Measurements from ENCODE around the gene MAMDC2. TPM values are rescaled to one million over a fixed set of nuclear protein-coding genes. Genes with fewer than 3 reads are reported as not detected.

Gene MAMDC2
- total RNA-seq, 1 experiment from 2014 or later: 4.6 TPM

- no peak overlapping the region for H3K27ac ChIP-seq (ENCODE audit: insufficient read length, low read depth, low read length)
- H2BK20ac ChIP-seq (ENCODE audit: low read depth, low read length, poor library complexity, severe bottlenecking): no peak overlapping the region
- H2AFZ ChIP-seq (ENCODE audit: low read length): no peak overlapping the region
- DNase-seq: no peak
- no peak overlapping the region for H4K5ac ChIP-seq (ENCODE audit: insufficient read length, low read depth, low read length)
- H3K79me1 ChIP-seq (ENCODE audit: insufficient read depth, low read depth, low read length, poor library complexity, severe bottlenecking): no peaks in the 10 kb centered on the region
- H2BK15ac ChIP-seq (ENCODE audit: low read depth, low read length): no peak overlapping the region
- no peaks in the 10 kb centered on the region for H3K9me3 Mint-ChIP-seq
- H3K56ac ChIP-seq (ENCODE audit: insufficient read length, low read depth, low read length): no peak overlapping the region
- H4K8ac ChIP-seq (replicated peaks; ENCODE audit: insufficient read length, low read depth, low read length): no peak overlapping the region
- H2BK120ac ChIP-seq (ENCODE audit: low read depth, low read length, poor library complexity, severe bottlenecking): no peak overlapping the region
- peaks cover 36 to 39% of the 10 kb centered on the region in 2 experiments for H3K4me1 Mint-ChIP-seq
- no peaks in the 10 kb centered on the region; the same call in 1 of the 2 replicates for H3K27me3 Mint-ChIP-seq (ENCODE audit: low read depth)
- H4K20me1 ChIP-seq (ENCODE audit: control insufficient read depth, insufficient read depth, insufficient read length): no peaks in the 10 kb centered on the region
- no peak overlapping the region for H3K14ac ChIP-seq (ENCODE audit: insufficient read depth, low read length)
- no peak overlapping the region for H2BK12ac ChIP-seq (ENCODE audit: insufficient read length, low read depth, low read length)
- H3K27ac Mint-ChIP-seq: peak overlapping the region in 1 of 3 experiments; percentile 88; a peak in 4 of 7 replicates
- H3K18ac ChIP-seq (ENCODE audit: insufficient read length, low read depth, low read length): no peak overlapping the region
- H4K91ac ChIP-seq (ENCODE audit: insufficient read length, low read depth, low read length): no peak overlapping the region
- H3K9me3 ChIP-seq (ENCODE audit: control insufficient read depth, low read depth, low read length): no peaks in the 10 kb centered on the region
- H3K9ac ChIP-seq (ENCODE audit: extremely low read depth, insufficient read length, low read length): no peak overlapping the region
- no peak overlapping the region for H3K4me2 ChIP-seq (ENCODE audit: insufficient read depth, insufficient read length, low read length)
- H3K4me3 Mint-ChIP-seq: no peak overlapping the region
- H3T11ph ChIP-seq (ENCODE audit: low read length): no peak overlapping the region
- no peak for TF ChIP-seq CTCF (conservative IDR thresholded peaks at IDR 0.05)
- no peak overlapping the region for H3K4ac ChIP-seq (ENCODE audit: low read depth, low read length)
- H2AK5ac ChIP-seq (ENCODE audit: insufficient read length, low read length): no peak overlapping the region
- H2BK5ac ChIP-seq (ENCODE audit: insufficient read length, low read length): no peak overlapping the region
- H3K23me2 ChIP-seq (ENCODE audit: insufficient read length, low read depth, low read length, poor library complexity, severe bottlenecking): no peaks in the 10 kb centered on the region
- H3K23ac ChIP-seq (ENCODE audit: insufficient read length, low read depth, low read length): no peak overlapping the region
- WGBS (ENCODE audit: extremely low coverage, insufficient read length, low lambda C conversion rate): no CpG with 5 or more reads among the region's 6 CpGs
- peaks cover 10% of the 10 kb centered on the region; the same call in 1 of the 2 replicates for H3K4me1 ChIP-seq (ENCODE audit: insufficient read depth, low read length)
- H3K79me2 ChIP-seq (ENCODE audit: insufficient read depth, low read length): no peaks in the 10 kb centered on the region
- H3K27me3 ChIP-seq (ENCODE audit: insufficient read depth, low read length): no peaks in the 10 kb centered on the region
- peaks cover 0 to 4% (median 2%) of the 10 kb centered on the region in 3 experiments; a peak in 1 of 7 replicates for H3K36me3 Mint-ChIP-seq (ENCODE audit: insufficient read depth in 1 of 3, low read depth in 3 of 3)
These were observed 66.8 kb downstream of the MAMDC2 start for GRCh38 chr9:70110194-70111041.
